Prostate gland (tissue), 2 donors: ENCODE results near the gene VTA1. TPM values are rescaled to one million over a fixed set of nuclear protein-coding genes. Genes with fewer than 3 reads are reported as not detected.
A peak's percentile ranks its signal among the peaks of the same experiment; 100 is the strongest.
"Not testable (repeated sequence)": the region's sequence is repeated elsewhere in the genome, so short reads cannot be mapped to it uniquely, and the experiment has no call there.

Source experiments
- DNase-seq: peaks from one replicate; pipeline ENCODE4 v3.0.0-alpha.2; 2019; ENCODE audit warnings: low spot score
- H3K27ac ChIP-seq, 2 donors: fragments of 200-600 bp; sonication (generic); 2 replicates each; pipeline ENCODE4 v1.5.1; 2017 to 2019
- H3K27me3 ChIP-seq: fragments of 200-600 bp; sonication (generic); replicated peaks from 2 replicates; pipeline ENCODE4 v1.5.1; 2019; ENCODE audit not compliant: insufficient read depth
- H3K36me3 ChIP-seq, 2 donors: fragments of 200-600 bp; sonication (generic); 1 replicate in 1 of 2; 2 replicates in 1 of 2; pipeline versions ENCODE4 v1.5.1 to v1.8.1; 2017 to 2019
- H3K4me1 ChIP-seq: fragments of 200-600 bp; sonication (generic); replicated peaks from 2 replicates; pipeline ENCODE4 v1.5.1; 2019
- H3K4me3 ChIP-seq, 2 donors: fragments of 200-600 bp; sonication (generic); 2 replicates each; pipeline ENCODE4 v1.5.1; 2017 to 2019
- H3K9me3 ChIP-seq: fragments of 200-600 bp; sonication (generic); 2 replicates; pipeline ENCODE4 v1.5.1; 2017
- CTCF ChIP-seq, 4 experiments: fragments of 200-600 bp in 2 of 4; fragments of 450-650 bp in 2 of 4; sonication (generic) in 2 of 4; IDR thresholded peaks; 1 replicate in 3 of 4; 2 replicates in 1 of 4; pipeline ENCODE4 v1.5.1; 2016 to 2019; ENCODE audit warnings: antibody characterized with exemption in 4 of 4, mild to moderate bottlenecking in 2 of 4, moderate library complexity in 2 of 4
- POLR2A ChIP-seq: fragments of 450-650 bp; IDR thresholded peaks from one replicate; pipeline ENCODE4 v1.6.1; 2016; ENCODE audit warnings: antibody characterized with exemption, mild to moderate bottlenecking
- POLR2AphosphoS5 ChIP-seq: sonication (generic); formaldehyde crosslinking; IDR thresholded peaks from one replicate; pipeline ENCODE4 v1.6.1; 2017; ENCODE audit warnings: antibody characterized with exemption
- WGBS: methylation state at CpG from one replicate; pipeline ENCODE4 v1.1.5; 2018; 5-methylcytosine and 5-hydroxymethylcytosine counted together
- intact Hi-C: fragments of 100-400 bp; cut with DNase I; formaldehyde crosslinking; loops from one replicate; pipeline ENCODE4 v1.14.2; 2022
- total RNA-seq, 2 donors: library from RNA; depleted of rRNA; stranded (reverse); fragments of >200 nt; gene quantifications; one replicate each; pipeline ENCODE4 v1.1.0, GENCODE V29; 2016

Gene VTA1
- total RNA-seq, 2 donors from 2014 or later = 38.5 to 44.7 TPM

GRCh38 chr6:142225115-142225514 lies 78.1 kb downstream of the VTA1 start:
- intact Hi-C loops = no loop called here
- Histone ChIP-seq H3K27ac (no peak overlapping the region), H3K4me1 (no peaks in the 10 kb centered on the region), H3K4me3 (no peak overlapping the region), H3K9me3 (no peaks in the 10 kb centered on the region), H3K27me3 (no peaks in the 10 kb centered on the region), H3K36me3 (no peaks in the 10 kb centered on the region)
- no peak for DNase-seq
- no peak for TF ChIP-seq POLR2AphosphoS5
- no peak for TF ChIP-seq POLR2A
- TF ChIP-seq CTCF (IDR thresholded peaks at IDR 0.05) = no peak
- 58% methylated on average over 4 of the region's 4 CpGs for WGBS

- H3K4me3 ChIP-seq = no peak overlapping the region
- H3K27me3 ChIP-seq = no peaks in the 10 kb centered on the region
- no peaks in the 10 kb centered on the region for H3K4me1 ChIP-seq
- intact Hi-C loops = no loop called here
- WGBS = 39% methylated on average over 5 of the region's 5 CpGs
- H3K27ac ChIP-seq = no peak overlapping the region
- no peaks in the 10 kb centered on the region for H3K9me3 ChIP-seq
- no peak for TF ChIP-seq POLR2AphosphoS5
- no peak for TF ChIP-seq POLR2A
- no peak for TF ChIP-seq CTCF (IDR thresholded peaks at IDR 0.05)
- DNase-seq = no peak
- no peaks in the 10 kb centered on the region for H3K36me3 ChIP-seq
Observed at GRCh38 chr6:142225552-142225951, 78.5 kb downstream of the VTA1 start.

GRCh38 chr6:142226731-142227130 lies 79.7 kb downstream of the VTA1 start:
- Histone ChIP-seq H3K36me3 (no peaks in the 10 kb centered on the region), H3K4me3 (no peak overlapping the region), H3K27me3 (no peaks in the 10 kb centered on the region), H3K27ac (no peak overlapping the region), H3K4me1 (no peaks in the 10 kb centered on the region), H3K9me3 (no peaks in the 10 kb centered on the region)
- TF ChIP-seq CTCF (IDR thresholded peaks at IDR 0.05) (no peak), POLR2A (no peak), POLR2AphosphoS5 (no peak)
- intact Hi-C loops = no loop called here
- WGBS = 73% methylated on average over 4 of the region's 4 CpGs
- no peak for DNase-seq

- DNase-seq, H3K27me3 ChIP-seq, H3K27ac ChIP-seq, H3K4me3 ChIP-seq, H3K36me3 ChIP-seq, intact Hi-C loops, H3K9me3 ChIP-seq, H3K4me1 ChIP-seq: not testable (repeated sequence)
- WGBS = 92% methylated on average over 6 of the region's 6 CpGs
Observed at GRCh38 chr6:142229518-142230270, 82.6 kb downstream of the VTA1 start.

GRCh38 chr6:142232206-142233044 lies 85.4 kb downstream of the VTA1 start:
- DNase-seq, H3K4me1 ChIP-seq, intact Hi-C loops, H3K4me3 ChIP-seq, H3K36me3 ChIP-seq, H3K27me3 ChIP-seq, H3K9me3 ChIP-seq, H3K27ac ChIP-seq: not testable (repeated sequence)
- TF ChIP-seq CTCF (IDR thresholded peaks at IDR 0.05) = peak in 1 of 4 experiments; percentile 55
- WGBS = 31% methylated on average over 12 of the region's 12 CpGs
